Karpas-422 (cell line): ENCODE data around the gene NKAIN4. TPM values are rescaled to one million over a fixed set of nuclear protein-coding genes. Genes with fewer than 3 reads are reported as not detected.
A peak's percentile ranks its signal among the peaks of the same experiment; 100 is the strongest.

Experiments used
- DNase-seq: peaks from one replicate; pipeline ENCODE4 v3.0.0-alpha.2; 2015
- H2AFZ ChIP-seq: fragments of 200-600 bp; sonication (generic); 2 replicates; pipeline ENCODE4 v1.6.1; 2014; ENCODE audit warnings: antibody characterized with exemption, low read length, mixed read lengths
- H3K27ac ChIP-seq: fragments of 200-600 bp; sonication (generic); 2 replicates; pipeline ENCODE4 v1.5.1; 2014; ENCODE audit warnings: mild to moderate bottlenecking, low read length, moderate library complexity
- H3K27me3 ChIP-seq: fragments of 200-600 bp; sonication (generic); 2 replicates; pipeline ENCODE4 v1.6.1; 2014; ENCODE audit warnings: low read length, mixed read lengths
- H3K36me3 ChIP-seq: fragments of 200-600 bp; sonication (generic); 2 replicates; pipeline ENCODE4 v1.6.1; 2014; ENCODE audit warnings: low read length, mixed read lengths; ENCODE audit not compliant: insufficient read depth
- H3K4me1 ChIP-seq: fragments of 200-600 bp; sonication (generic); 2 replicates; pipeline ENCODE4 v1.6.1; 2014; ENCODE audit warnings: mild to moderate bottlenecking, low read length, mixed read lengths
- H3K4me2 ChIP-seq: fragments of 200-600 bp; sonication (generic); 2 replicates; pipeline ENCODE4 v1.6.1; 2014; ENCODE audit warnings: low read length, low read depth, mild to moderate bottlenecking; ENCODE audit not compliant: poor library complexity, severe bottlenecking
- H3K4me3 ChIP-seq: fragments of 200-600 bp; sonication (generic); 2 replicates; pipeline ENCODE4 v1.5.1; 2014; ENCODE audit warnings: mild to moderate bottlenecking, antibody characterized with exemption, low read length, mixed read lengths
- H3K79me2 ChIP-seq: fragments of 200-600 bp; sonication (generic); 2 replicates; pipeline ENCODE4 v1.6.1; 2014; ENCODE audit warnings: mild to moderate bottlenecking, low read length, mixed read lengths
- H3K9ac ChIP-seq: fragments of 200-600 bp; sonication (generic); 2 replicates; pipeline ENCODE4 v1.6.0; 2014; ENCODE audit warnings: low read length
- H3K9me2 ChIP-seq: fragments of 200-600 bp; sonication (generic), shearing (Covaris generic); replicated peaks from 2 replicates; pipeline ENCODE4 v1.6.0; 2014; ENCODE audit warnings: mild to moderate bottlenecking, low read length, moderate library complexity; ENCODE audit not compliant: insufficient read depth
- H3K9me3 ChIP-seq: fragments of 300-700, 200-600 bp; sonication (generic); 2 replicates; pipeline ENCODE4 v1.6.1; 2014; ENCODE audit warnings: low read length, mixed read lengths
- H4K20me1 ChIP-seq: fragments of 200-600 bp; sonication (generic); 2 replicates; pipeline ENCODE4 v1.6.1; 2014; ENCODE audit warnings: mild to moderate bottlenecking, antibody characterized with exemption, low read length, low read depth; ENCODE audit not compliant: insufficient read depth
- total RNA-seq: library from RNA; depleted of rRNA; stranded (reverse); fragments of >200 nt; shearing (Covaris generic); gene quantifications from 2 replicates; pipeline ENCODE4 v1.2.3, GENCODE V29; 2014; ENCODE audit warnings: low replicate concordance

The NKAIN4 gene
- total RNA-seq, 1 experiment from 2014 or later, result not detected

- Histone ChIP-seq H3K4me3 (no peak overlapping the region), H3K27ac (no peak overlapping the region), H3K9ac (no peak overlapping the region), H3K36me3 (no peaks in the 10 kb centered on the region), H4K20me1 (no peaks in the 10 kb centered on the region), H3K9me2 (no peaks in the 10 kb centered on the region), H3K27me3 (no peaks in the 10 kb centered on the region), H3K79me2 (no peaks in the 10 kb centered on the region), H3K4me2 (no peak overlapping the region), H3K9me3 (no peaks in the 10 kb centered on the region), H2AFZ (no peak overlapping the region), H3K4me1 (peaks cover under 1% of the 10 kb centered on the region; the same call in 1 of the 2 replicates)
- no peak for DNase-seq
These were observed 10.5 kb downstream of the NKAIN4 start for GRCh38 chr20:63243604-63244247.

- DNase-seq, result no peak
- Histone ChIP-seq H4K20me1 (no peaks in the 10 kb centered on the region), H3K4me2 (no peak overlapping the region), H3K27ac (no peak overlapping the region), H3K4me3 (no peak overlapping the region), H3K9me3 (no peaks in the 10 kb centered on the region), H3K4me1 (peaks cover 10% of the 10 kb centered on the region), H2AFZ (no peak overlapping the region), H3K36me3 (no peaks in the 10 kb centered on the region), H3K9me2 (no peaks in the 10 kb centered on the region), H3K27me3 (no peaks in the 10 kb centered on the region), H3K79me2 (no peaks in the 10 kb centered on the region), H3K9ac (no peak overlapping the region)
These were observed 11.5 kb downstream of the NKAIN4 start for GRCh38 chr20:63242736-63243135.

GRCh38 chr20:63241272-63241671 is 13.0 kb downstream of the NKAIN4 start:
- H2AFZ ChIP-seq, result no peak overlapping the region
- H3K9ac ChIP-seq, result no peak overlapping the region
- H4K20me1 ChIP-seq, result no peaks in the 10 kb centered on the region
- H3K9me2 ChIP-seq, result no peaks in the 10 kb centered on the region
- H3K4me3 ChIP-seq, result no peak overlapping the region
- H3K79me2 ChIP-seq, result no peaks in the 10 kb centered on the region
- no peaks in the 10 kb centered on the region for H3K9me3 ChIP-seq
- H3K27ac ChIP-seq, result no peak overlapping the region
- peaks cover 10% of the 10 kb centered on the region for H3K4me1 ChIP-seq
- H3K27me3 ChIP-seq, result no peaks in the 10 kb centered on the region
- H3K4me2 ChIP-seq, result no peak overlapping the region
- H3K36me3 ChIP-seq, result no peaks in the 10 kb centered on the region
- DNase-seq, result no peak

DNA sequence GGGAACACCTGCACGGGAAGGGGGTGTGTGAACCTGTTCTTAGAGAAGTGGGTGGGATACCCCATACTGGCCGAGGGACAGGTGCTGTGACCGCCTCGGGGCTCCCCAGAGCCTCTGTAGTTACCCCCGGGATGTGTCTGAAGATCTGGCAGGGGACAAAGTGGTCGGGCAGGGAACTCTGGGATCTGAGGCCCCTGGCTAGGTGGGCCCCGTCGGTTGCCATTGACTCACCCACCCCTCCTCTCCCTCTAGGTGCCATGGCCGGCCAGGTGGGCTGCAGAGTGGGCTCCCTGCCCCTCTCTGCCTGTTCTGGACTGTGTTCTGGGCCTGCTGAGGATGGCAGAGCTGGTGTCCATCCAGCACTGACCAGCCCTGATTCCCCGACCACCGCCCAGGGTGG is 14.3 kb downstream of the NKAIN4 start:
- no peaks in the 10 kb centered on the region for H4K20me1 ChIP-seq
- H3K4me2 ChIP-seq, result no peak overlapping the region
- DNase-seq, result no peak
- H3K27me3 ChIP-seq, result no peaks in the 10 kb centered on the region
- H3K9me2 ChIP-seq, result no peaks in the 10 kb centered on the region
- H3K9ac ChIP-seq, result no peak overlapping the region
- H3K9me3 ChIP-seq, result no peaks in the 10 kb centered on the region
- H3K36me3 ChIP-seq, result no peaks in the 10 kb centered on the region
- H3K4me3 ChIP-seq, result no peak overlapping the region
- H3K79me2 ChIP-seq, result no peaks in the 10 kb centered on the region
- H2AFZ ChIP-seq, result no peak overlapping the region
- no peak overlapping the region for H3K27ac ChIP-seq
- peaks cover 18% of the 10 kb centered on the region for H3K4me1 ChIP-seq

DNA sequence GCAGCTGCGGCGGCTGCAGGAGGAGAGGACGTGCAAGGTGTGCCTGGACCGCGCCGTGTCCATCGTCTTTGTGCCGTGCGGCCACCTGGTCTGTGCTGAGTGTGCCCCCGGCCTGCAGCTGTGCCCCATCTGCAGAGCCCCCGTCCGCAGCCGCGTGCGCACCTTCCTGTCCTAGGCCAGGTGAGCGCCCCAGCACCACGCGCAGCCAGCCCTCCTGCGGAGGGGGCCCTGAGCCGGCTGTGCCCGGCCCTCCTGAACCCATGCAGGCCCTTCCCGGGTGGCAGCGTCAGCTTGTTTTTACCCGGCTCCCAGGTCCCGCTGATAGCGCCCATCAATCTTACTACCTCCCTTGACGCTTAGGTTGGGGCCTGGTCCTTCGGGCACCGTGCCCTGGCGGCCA is 14.8 kb downstream of the NKAIN4 start:
- no peaks in the 10 kb centered on the region for H4K20me1 ChIP-seq
- H3K9me3 ChIP-seq, result no peaks in the 10 kb centered on the region
- H3K4me2 ChIP-seq, result no peak overlapping the region
- H3K4me3 ChIP-seq, result no peak overlapping the region
- H3K27me3 ChIP-seq, result no peaks in the 10 kb centered on the region
- no peak overlapping the region for H2AFZ ChIP-seq
- H3K36me3 ChIP-seq, result no peaks in the 10 kb centered on the region
- no peak for DNase-seq
- no peak overlapping the region for H3K27ac ChIP-seq
- no peak overlapping the region for H3K9ac ChIP-seq
- H3K79me2 ChIP-seq, result no peaks in the 10 kb centered on the region
- H3K9me2 ChIP-seq, result no peaks in the 10 kb centered on the region
- H3K4me1 ChIP-seq, result peaks cover 20% of the 10 kb centered on the region

DNA sequence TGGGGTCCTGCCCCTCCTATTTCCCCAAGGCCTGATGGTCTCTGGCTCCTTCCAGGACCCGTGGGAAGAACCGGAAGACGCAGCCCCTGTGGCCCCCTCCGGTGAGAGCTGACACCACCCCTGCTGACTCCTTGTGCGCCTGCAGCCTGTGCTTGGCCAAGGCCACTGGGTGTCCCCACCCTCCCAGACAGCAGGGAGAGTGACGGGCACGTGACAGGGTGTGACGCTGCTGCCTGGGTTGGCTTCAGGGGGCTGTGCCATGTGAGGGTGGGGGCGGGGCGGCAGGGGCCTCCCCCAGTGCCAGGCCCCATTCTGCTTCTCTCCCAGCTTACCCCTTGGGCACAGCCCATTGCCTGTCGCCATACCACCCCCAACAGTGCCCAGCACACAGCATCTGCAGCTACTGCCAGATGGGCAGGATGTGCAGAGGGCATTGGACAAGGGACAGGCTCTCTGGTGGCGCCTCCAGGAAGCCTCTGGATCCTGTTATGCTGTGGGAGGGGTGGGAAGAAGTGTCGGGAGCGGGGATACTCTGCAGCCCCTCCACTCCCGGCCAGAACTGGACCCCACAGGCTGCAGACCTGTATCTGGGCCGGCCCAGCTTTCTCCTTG is 15.6 kb downstream of the NKAIN4 start:
- no peak overlapping the region for H2AFZ ChIP-seq
- H3K9me3 ChIP-seq, result no peaks in the 10 kb centered on the region
- H3K9ac ChIP-seq, result peak overlapping the region; percentile 37; the same call in 1 of the 2 replicates
- H4K20me1 ChIP-seq, result no peaks in the 10 kb centered on the region
- no peaks in the 10 kb centered on the region for H3K36me3 ChIP-seq
- no peak overlapping the region for H3K27ac ChIP-seq
- H3K4me3 ChIP-seq, result no peak overlapping the region; the same call in 1 of the 2 replicates
- no peaks in the 10 kb centered on the region for H3K9me2 ChIP-seq
- DNase-seq, result peak; percentile 71
- H3K79me2 ChIP-seq, result no peaks in the 10 kb centered on the region
- no peaks in the 10 kb centered on the region for H3K27me3 ChIP-seq
- no peak overlapping the region for H3K4me2 ChIP-seq
- peaks cover 20% of the 10 kb centered on the region for H3K4me1 ChIP-seq

- Histone ChIP-seq H4K20me1 (no peaks in the 10 kb centered on the region), H3K79me2 (no peaks in the 10 kb centered on the region), H3K4me2 (no peak overlapping the region), H3K4me1 (peaks cover 20% of the 10 kb centered on the region), H3K27ac (no peak overlapping the region), H3K9me2 (no peaks in the 10 kb centered on the region), H3K27me3 (no peaks in the 10 kb centered on the region), H3K36me3 (no peaks in the 10 kb centered on the region), H3K4me3 (no peak overlapping the region; the same call in 1 of the 2 replicates), H2AFZ (no peak overlapping the region), H3K9ac (peak overlapping the region; percentile 37; the same call in 1 of the 2 replicates), H3K9me3 (no peaks in the 10 kb centered on the region)
- no peak for DNase-seq
These were observed 16.2 kb downstream of the NKAIN4 start for GRCh38 chr20:63238031-63238430.

- no peak overlapping the region for H3K27ac ChIP-seq
- peaks cover 20% of the 10 kb centered on the region for H3K4me1 ChIP-seq
- H4K20me1 ChIP-seq, result no peaks in the 10 kb centered on the region
- no peak overlapping the region for H3K4me3 ChIP-seq
- H3K27me3 ChIP-seq, result no peaks in the 10 kb centered on the region
- DNase-seq, result no peak
- H3K9me3 ChIP-seq, result no peaks in the 10 kb centered on the region
- H3K79me2 ChIP-seq, result no peaks in the 10 kb centered on the region
- H3K9me2 ChIP-seq, result no peaks in the 10 kb centered on the region
- H3K36me3 ChIP-seq, result no peaks in the 10 kb centered on the region
- H3K9ac ChIP-seq, result 0 out of 2 replicates have a peak overlapping the region, but pooled peaks have one; percentile 60
- H3K4me2 ChIP-seq, result no peak overlapping the region
- H2AFZ ChIP-seq, result no peak overlapping the region
These were observed 18.0 kb downstream of the NKAIN4 start for GRCh38 chr20:63236116-63236837.
